PC-9 (cell line): ENCODE measurements around the gene KCNE1.

Source experiments
- CTCF ChIP-seq: fragments of 200-600 bp; sonication (generic); conservative IDR thresholded peaks from 2 replicates; pipeline ENCODE4 v1.6.1; 2017; ENCODE audit warnings: mixed run types, antibody characterized with exemption, mild to moderate bottlenecking, moderate library complexity
- EZH2 ChIP-seq: fragments of 200-600 bp; sonication (generic); IDR thresholded peaks from 2 replicates; pipeline ENCODE4 v1.8.0; 2017; ENCODE audit warnings: antibody characterized with exemption, low read depth

- no peak for TF ChIP-seq CTCF
- no peak for TF ChIP-seq EZH2
Observed at GRCh38 chr21:34552360-34553098, 40.5 kb upstream of the KCNE1 start.
